Transverse colon (tissue), 4 donors: ENCODE results near the gene MAPKAPK2. TPM values are rescaled to one million over a fixed set of nuclear protein-coding genes. Genes with fewer than 3 reads are reported as not detected.

ENCODE experiments used
- DNase-seq: peaks from one replicate; pipeline ENCODE4 v3.0.0-alpha.2; 2019
- H3K27ac ChIP-seq, 4 donors: fragments of 200-600 bp; sonication (generic); 2 replicates each; pipeline ENCODE4 v1.5.1; 2016 to 2018; ENCODE audit warnings: inconsistent platforms in 4 of 4
- H3K27me3 ChIP-seq: fragments of 200-600 bp; sonication (generic); 2 replicates; pipeline ENCODE4 v1.5.1; 2017; ENCODE audit warnings: inconsistent platforms
- H3K36me3 ChIP-seq, 4 donors: fragments of 200-600 bp; sonication (generic); 2 replicates each; pipeline ENCODE4 v1.5.1; 2017 to 2019; ENCODE audit warnings: inconsistent platforms in 4 of 4
- H3K4me1 ChIP-seq, 4 donors: fragments of 200-600 bp; sonication (generic); 2 replicates each; pipeline ENCODE4 v1.5.1; 2017 to 2020; ENCODE audit warnings: inconsistent platforms in 4 of 4
- H3K4me3 ChIP-seq, 4 donors: fragments of 200-600 bp; sonication (generic); 1 replicate in 1 of 4; 2 replicates in 3 of 4; pipeline versions ENCODE4 v1.5.1 to v1.6.1; 2017 to 2019; ENCODE audit warnings: inconsistent platforms in 4 of 4
- H3K9me3 ChIP-seq, 2 donors: fragments of 200-600 bp; sonication (generic); 2 replicates each; pipeline ENCODE4 v1.5.1; 2017 to 2019; ENCODE audit warnings: inconsistent platforms in 2 of 2
- EP300 ChIP-seq: sonication (generic); formaldehyde crosslinking; IDR thresholded peaks from one replicate; pipeline ENCODE4 v1.6.1; 2017; ENCODE audit warnings: antibody characterized with exemption, low read depth
- POLR2A ChIP-seq: fragments of 450-650 bp; IDR thresholded peaks from one replicate; pipeline ENCODE4 v1.6.1; 2016; ENCODE audit warnings: antibody characterized with exemption, mild to moderate bottlenecking, moderate library complexity
- POLR2AphosphoS5 ChIP-seq, 3 donors: sonication (generic); formaldehyde crosslinking; IDR thresholded peaks; one replicate each; pipeline ENCODE4 v1.6.1; 2016; ENCODE audit warnings: antibody characterized with exemption in 3 of 3
- WGBS, 2 donors: methylation state at CpG; one replicate each; pipeline ENCODE4 v1.1.5; 2018; ENCODE audit warnings: low coverage in 1 of 2; 5-methylcytosine and 5-hydroxymethylcytosine counted together
- in situ Hi-C, 4 donors: fragments of 200-750 bp; cut with MboI; loops; one replicate each; pipeline versions ENCODE4 v1.15.0 to v1.15.1; 2017; ENCODE audit warnings: low sequenced_read_pairs in 3 of 4, low pct_ligation_motif_present in 1 of 4, low pct_unique_long_range_greater_than_20kb in 1 of 4
- intact Hi-C: fragments of 100-400 bp; cut with DNase I; formaldehyde crosslinking; loops from one replicate; pipeline ENCODE4 v1.15.1; 2023; ENCODE audit warnings: low total_unique reads
- total RNA-seq, 4 donors: library from RNA; depleted of rRNA; stranded (reverse); fragments of >200 nt; gene quantifications; one replicate each; pipeline ENCODE4 v1.1.0, GENCODE V29; 2016
- TF ChIP-seq, protein P1 (sequence below), 5 experiments: fragments of 200-600 bp in 3 of 5; fragments of 450-650 bp in 2 of 5; sonication (generic) in 3 of 5; IDR thresholded peaks; 1 replicate in 2 of 5; 2 replicates in 3 of 5; pipeline ENCODE4 v1.5.1; 2016 to 2017; ENCODE audit warnings: antibody characterized with exemption in 5 of 5, inconsistent platforms in 3 of 5, mild to moderate bottlenecking in 2 of 5, moderate library complexity in 1 of 5

The MAPKAPK2 gene
- total RNA-seq, 4 donors from 2014 or later, result 47.0 to 74.8 (median 52.2) TPM

DNA sequence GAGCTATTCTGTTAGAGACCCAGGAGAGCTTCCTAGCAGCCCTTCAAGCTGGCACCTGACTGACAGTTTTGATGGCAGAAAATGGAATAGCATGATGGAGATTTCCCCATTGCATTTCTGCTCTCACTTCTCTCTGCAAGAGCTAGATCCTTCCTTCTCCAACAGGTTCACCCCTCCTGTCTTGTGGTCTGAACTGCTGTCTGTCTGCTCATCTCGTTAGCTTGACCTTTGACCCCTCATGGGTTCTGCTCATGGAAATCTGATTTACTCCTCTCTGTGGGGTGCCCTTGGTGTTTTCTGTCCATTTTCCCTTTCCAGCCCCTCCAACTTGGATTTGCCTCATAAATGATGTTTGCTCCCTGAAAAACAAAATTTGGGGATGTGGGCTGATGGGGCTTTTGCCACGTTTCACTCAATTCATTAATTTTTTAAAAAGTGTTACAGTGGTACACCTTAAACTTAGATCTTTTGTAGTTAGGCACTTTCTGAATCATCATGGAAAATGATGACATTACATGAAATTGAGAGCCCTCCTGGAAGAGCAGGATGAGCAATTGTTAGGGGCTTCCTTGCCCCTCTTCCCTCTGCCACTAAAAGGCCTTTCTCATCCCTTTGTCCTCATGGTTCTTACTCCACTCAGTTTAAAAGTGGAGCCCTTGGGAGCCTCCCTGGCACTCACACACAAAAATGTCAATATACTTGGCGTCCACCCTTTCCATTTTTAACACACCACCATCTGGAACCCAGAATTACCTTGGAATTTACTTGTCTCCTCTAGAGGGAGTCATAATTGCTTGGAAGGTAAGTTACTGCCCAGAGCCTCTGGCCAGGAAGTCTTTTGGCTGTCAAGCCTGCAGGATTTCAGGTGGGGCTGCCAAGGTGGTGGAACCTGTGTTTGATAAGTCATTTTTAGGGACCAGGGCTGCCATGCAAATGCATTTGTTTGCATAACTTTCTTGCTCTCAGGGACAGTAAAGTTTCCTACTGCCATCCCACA lies 54.0 kb downstream of the MAPKAPK2 start:
- H3K27me3 ChIP-seq, result no peaks in the 10 kb centered on the region
- no peak for DNase-seq
- TF ChIP-seq, protein P1, sequence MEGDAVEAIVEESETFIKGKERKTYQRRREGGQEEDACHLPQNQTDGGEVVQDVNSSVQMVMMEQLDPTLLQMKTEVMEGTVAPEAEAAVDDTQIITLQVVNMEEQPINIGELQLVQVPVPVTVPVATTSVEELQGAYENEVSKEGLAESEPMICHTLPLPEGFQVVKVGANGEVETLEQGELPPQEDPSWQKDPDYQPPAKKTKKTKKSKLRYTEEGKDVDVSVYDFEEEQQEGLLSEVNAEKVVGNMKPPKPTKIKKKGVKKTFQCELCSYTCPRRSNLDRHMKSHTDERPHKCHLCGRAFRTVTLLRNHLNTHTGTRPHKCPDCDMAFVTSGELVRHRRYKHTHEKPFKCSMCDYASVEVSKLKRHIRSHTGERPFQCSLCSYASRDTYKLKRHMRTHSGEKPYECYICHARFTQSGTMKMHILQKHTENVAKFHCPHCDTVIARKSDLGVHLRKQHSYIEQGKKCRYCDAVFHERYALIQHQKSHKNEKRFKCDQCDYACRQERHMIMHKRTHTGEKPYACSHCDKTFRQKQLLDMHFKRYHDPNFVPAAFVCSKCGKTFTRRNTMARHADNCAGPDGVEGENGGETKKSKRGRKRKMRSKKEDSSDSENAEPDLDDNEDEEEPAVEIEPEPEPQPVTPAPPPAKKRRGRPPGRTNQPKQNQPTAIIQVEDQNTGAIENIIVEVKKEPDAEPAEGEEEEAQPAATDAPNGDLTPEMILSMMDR (IDR thresholded peaks at IDR 0.05), result peak in 1 of 5 experiments; percentile 10
- TF ChIP-seq POLR2AphosphoS5 (IDR thresholded peaks at IDR 0.05), result no peak
- no peaks in the 10 kb centered on the region for H3K9me3 ChIP-seq
- peaks cover 0 to 26% (median 5%) of the 10 kb centered on the region in 4 donors for H3K4me1 ChIP-seq
- intact Hi-C loops (no loop called here), in situ Hi-C loops (loop anchor here in 3 of 4 donors (10.0 to 25.0 kb wide), 4 partner anchors 66 to 246 kb away; partner anchors contain the start of gene FCMR (in 1 of the 3))
- H3K4me3 ChIP-seq, result no peak overlapping the region
- no peaks in the 10 kb centered on the region for H3K36me3 ChIP-seq
- no peak overlapping the region for H3K27ac ChIP-seq
- WGBS, 2 donors, result 55 to 71% methylated on average over 2 to 3 of the region's 3 CpGs

DNA sequence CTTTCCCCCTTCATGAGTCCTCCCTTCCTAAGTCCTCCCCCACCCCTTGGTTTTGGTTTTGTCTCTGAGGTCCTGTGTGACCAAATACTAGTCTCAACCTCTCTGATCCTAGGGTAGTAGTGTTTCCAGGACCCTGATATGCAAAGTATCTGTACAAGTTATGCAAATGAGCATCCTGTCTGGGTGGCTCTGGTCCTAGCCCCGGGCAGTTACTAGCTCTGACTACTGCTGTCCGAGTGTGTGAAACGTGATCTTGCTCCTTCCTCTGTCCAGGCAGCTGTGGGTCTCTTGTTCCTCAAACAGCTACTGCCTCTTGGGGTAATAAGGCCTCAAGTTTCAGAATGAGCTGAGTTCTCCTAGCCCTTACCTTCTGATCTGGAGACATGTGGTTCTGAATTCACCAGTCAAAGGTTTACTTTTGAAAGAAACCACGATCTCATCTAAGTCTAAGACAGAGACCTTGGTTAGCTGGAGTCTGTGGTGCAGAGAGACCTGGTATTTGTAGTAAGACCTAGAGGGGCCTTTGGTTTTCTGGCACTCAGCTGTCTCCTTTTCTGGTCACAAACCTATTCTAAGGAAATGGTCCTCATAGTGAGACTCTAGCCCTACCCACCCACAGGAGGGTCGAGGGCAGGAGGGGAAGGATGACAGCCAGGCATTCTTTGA lies 54.8 kb downstream of the MAPKAPK2 start:
- no peak for TF ChIP-seq POLR2A
- no peak overlapping the region for H3K27ac ChIP-seq
- 56% methylated on average over 5 of the region's 5 CpGs; no CpG with 5 or more reads in 1 of the 2 donors for WGBS, 2 donors

DNA sequence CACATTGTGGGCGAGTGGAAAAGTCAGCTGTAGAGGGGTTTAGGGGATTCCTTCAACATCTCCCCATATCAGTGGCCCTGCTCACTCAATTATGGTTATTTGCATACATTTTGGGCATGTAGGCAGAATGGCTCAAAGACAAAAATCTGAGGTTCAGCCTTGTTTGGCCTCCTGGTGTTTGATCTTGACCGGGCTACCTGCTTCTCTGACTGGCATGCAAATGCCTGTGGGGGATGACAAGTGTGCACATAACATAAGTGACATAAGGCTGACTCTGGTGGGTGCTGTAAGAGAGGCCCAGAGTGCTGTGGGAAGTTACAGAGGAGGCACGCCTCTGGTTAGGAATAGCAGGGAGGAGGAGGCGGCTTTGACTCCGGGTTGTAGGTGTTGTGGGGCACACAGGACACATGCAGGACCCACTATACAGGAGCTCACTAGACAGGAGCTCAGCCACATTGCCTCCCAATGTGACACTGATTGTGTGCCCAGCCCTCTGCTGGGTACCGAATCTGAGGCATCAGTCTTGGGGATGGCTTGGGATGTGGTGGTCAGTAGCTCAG lies 56.5 kb downstream of the MAPKAPK2 start:
- DNase-seq, result no peak
- H3K9me3 ChIP-seq, result no peaks in the 10 kb centered on the region
- TF ChIP-seq EP300 (no peak), POLR2AphosphoS5 (IDR thresholded peaks at IDR 0.05) (no peak), POLR2A (no peak)
- TF ChIP-seq, protein P1 (IDR thresholded peaks at IDR 0.05), result no peak
- no peak overlapping the region for H3K27ac ChIP-seq
- WGBS, 2 donors, result 80 to 94% methylated on average over 1 to 6 of the region's 6 CpGs
- H3K36me3 ChIP-seq, result no peaks in the 10 kb centered on the region
- H3K27me3 ChIP-seq, result no peaks in the 10 kb centered on the region
- intact Hi-C loops (no loop called here), in situ Hi-C loops (loop anchor here in 1 of 4 donors (25.0 kb wide), 1 partner anchor 171 kb away; the partner anchor contains the start of gene FCMR)
- H3K4me3 ChIP-seq, result no peak overlapping the region
- H3K4me1 ChIP-seq, result peaks cover 0 to 22% (median 5%) of the 10 kb centered on the region in 4 donors

More for the DNA sequence above, 54.8 kb downstream of the MAPKAPK2 start:
- in situ Hi-C loops, result loop anchor here in 3 of 4 donors (10.0 to 25.0 kb wide), 4 partner anchors 65 to 245 kb away; partner anchors contain the start of gene FCMR (in 1 of the 3)
- Histone ChIP-seq H3K9me3 (no peaks in the 10 kb centered on the region), H3K36me3 (no peaks in the 10 kb centered on the region), H3K27me3 (no peaks in the 10 kb centered on the region), H3K4me3 (no peak overlapping the region), H3K4me1 (peaks cover 0 to 26% (median 5%) of the 10 kb centered on the region in 4 donors)
- peak; percentile 43 for DNase-seq
- intact Hi-C loops, result no loop called here

DNA sequence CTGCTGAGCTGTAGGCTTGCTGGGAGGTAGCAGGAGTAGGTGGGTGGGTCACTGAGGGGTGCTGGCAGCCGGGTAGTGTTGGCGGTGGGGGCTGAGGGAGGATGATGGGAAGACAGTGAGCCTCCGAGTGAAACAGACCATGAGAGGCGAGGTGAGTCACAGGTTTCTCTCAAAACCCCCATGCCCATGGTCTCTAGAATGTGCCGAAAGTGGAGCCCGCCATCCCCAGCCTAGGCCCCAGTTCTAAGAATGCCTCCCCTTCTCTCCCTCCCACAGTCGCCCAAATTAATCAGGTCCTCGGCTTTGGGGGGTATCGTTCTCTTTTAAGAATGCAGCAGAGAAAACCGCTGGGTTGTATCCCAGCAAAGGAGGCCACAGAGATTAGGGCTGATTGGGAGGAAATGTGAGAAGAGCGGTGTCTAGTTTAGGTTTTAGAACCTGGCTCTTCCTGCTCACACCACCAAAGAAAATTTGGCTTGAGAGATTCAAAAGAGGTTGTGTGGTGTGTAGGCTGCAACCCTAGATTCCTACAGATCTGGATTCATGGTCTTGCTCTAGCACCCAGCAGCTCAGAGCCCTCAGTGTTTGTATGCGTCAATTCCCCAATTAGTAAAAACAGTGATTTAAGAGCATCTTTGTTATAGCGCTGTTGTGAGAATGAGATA lies 58.1 kb downstream of the MAPKAPK2 start:
- Histone ChIP-seq H3K27me3 (no peaks in the 10 kb centered on the region), H3K4me3 (no peak overlapping the region), H3K27ac (no peak overlapping the region), H3K36me3 (no peaks in the 10 kb centered on the region), H3K4me1 (peaks cover 0 to 19% (median 0%) of the 10 kb centered on the region in 4 donors), H3K9me3 (no peaks in the 10 kb centered on the region)
- in situ Hi-C loops (loop anchor here in 1 of 4 donors (25.0 kb wide), 1 partner anchor 169 kb away; the partner anchor contains the start of gene FCMR), intact Hi-C loops (no loop called here)
- TF ChIP-seq POLR2AphosphoS5 (IDR thresholded peaks at IDR 0.05), result no peak
- no peak for TF ChIP-seq POLR2A
- TF ChIP-seq EP300, result no peak
- TF ChIP-seq, protein P1 (IDR thresholded peaks at IDR 0.05), result no peak
- WGBS, 2 donors, result 67 to 71% methylated on average over 3 to 13 of the region's 13 CpGs
- DNase-seq, result no peak
